Activated B cell treated with CpG ODN at 0.5 μM for 24 hours (primary cell): ENCODE results near the gene DOC2A. TPM values are rescaled to one million over a fixed set of nuclear protein-coding genes. Genes with fewer than 3 reads are reported as not detected.

Experiments used
- ATAC-seq: fragments of 200-7000 bp; cut with Tn5 transposase; one replicate; pipeline ENCODE4 v1.10.0; 2021; ENCODE audit warnings: low read depth, mild to moderate bottlenecking, moderate library complexity
- CTCF ChIA-PET: fragments of 350-600 bp; sonication (Branson Sonifier 250); formaldehyde crosslinking; loops from one replicate; lab custom pipeline; 2021; ENCODE audit warnings: antibody characterized with exemption; lab: Charles Lee
- POLR2A ChIA-PET: fragments of 350-600 bp; sonication (Branson Sonifier 250); formaldehyde crosslinking; loops from one replicate; lab custom pipeline; 2021; ENCODE audit warnings: antibody characterized with exemption; lab: Charles Lee
- DNase-seq: peaks from one replicate; pipeline ENCODE4 v3.0.0; 2022
- H3K27ac Mint-ChIP-seq: one replicate; pipeline ENCODE4 v1.8.0; 2020; ENCODE audit warnings: mixed read lengths
- H3K27me3 Mint-ChIP-seq: one replicate; pipeline ENCODE4 v1.8.0; 2021; ENCODE audit warnings: mixed read lengths
- H3K36me3 Mint-ChIP-seq: one replicate; pipeline ENCODE4 v1.8.0; 2021; ENCODE audit warnings: low read depth, mixed read lengths
- H3K4me1 Mint-ChIP-seq: one replicate; pipeline ENCODE4 v1.8.0; 2021; ENCODE audit warnings: mixed read lengths
- H3K4me3 Mint-ChIP-seq: one replicate; pipeline ENCODE4 v1.8.0; 2020; ENCODE audit warnings: mild to moderate bottlenecking, mixed read lengths
- H3K9me3 Mint-ChIP-seq: one replicate; pipeline ENCODE4 v1.8.0; 2020; ENCODE audit warnings: mixed read lengths
- intact Hi-C: fragments of 100-400 bp; cut with micrococcal nuclease; formaldehyde crosslinking; loops from one replicate; pipeline ENCODE4 v1.15.1; 2024
- total RNA-seq: library from RNA; stranded (reverse); gene quantifications from 2 replicates; pipeline ENCODE4 v1.2.3, GENCODE V29; 2022
- TF ChIP-seq, protein P1 (sequence below): fragments of 200-600 bp; IDR thresholded peaks from one replicate; pipeline ENCODE4 v1.8.0; 2022; ENCODE audit warnings: antibody characterized with exemption, mild to moderate bottlenecking

Gene DOC2A
- total RNA-seq, 1 donor from 2014 or later: not detected

- ChIA-PET POLR2A (interaction anchor here (0.6 to 2.2 kb wide), 8 partner anchors 7 to 1051 kb away, joined by 3 to 8 read pairs (median 4); partner anchors contain the start of genes INO80E and TMEM219), CTCF (interaction anchor here (1.0 to 1.6 kb wide), 4 partner anchors 39 to 303 kb away, joined by 3 to 5 read pairs (median 4); no protein-coding TSS in a partner anchor)
- intact Hi-C loops: loop anchor here (2.0 kb wide), 1 partner anchor 141 kb away; the partner anchor contains the start of gene CDIPT
- Mint-ChIP-seq H3K9me3 (no peaks in the 10 kb centered on the region), H3K27me3 (no peaks in the 10 kb centered on the region), H3K4me3 (no peak overlapping the region), H3K27ac (no peak overlapping the region), H3K4me1 (peaks cover 5% of the 10 kb centered on the region), H3K36me3 (peaks cover 38% of the 10 kb centered on the region)
- TF ChIP-seq, protein P1, sequence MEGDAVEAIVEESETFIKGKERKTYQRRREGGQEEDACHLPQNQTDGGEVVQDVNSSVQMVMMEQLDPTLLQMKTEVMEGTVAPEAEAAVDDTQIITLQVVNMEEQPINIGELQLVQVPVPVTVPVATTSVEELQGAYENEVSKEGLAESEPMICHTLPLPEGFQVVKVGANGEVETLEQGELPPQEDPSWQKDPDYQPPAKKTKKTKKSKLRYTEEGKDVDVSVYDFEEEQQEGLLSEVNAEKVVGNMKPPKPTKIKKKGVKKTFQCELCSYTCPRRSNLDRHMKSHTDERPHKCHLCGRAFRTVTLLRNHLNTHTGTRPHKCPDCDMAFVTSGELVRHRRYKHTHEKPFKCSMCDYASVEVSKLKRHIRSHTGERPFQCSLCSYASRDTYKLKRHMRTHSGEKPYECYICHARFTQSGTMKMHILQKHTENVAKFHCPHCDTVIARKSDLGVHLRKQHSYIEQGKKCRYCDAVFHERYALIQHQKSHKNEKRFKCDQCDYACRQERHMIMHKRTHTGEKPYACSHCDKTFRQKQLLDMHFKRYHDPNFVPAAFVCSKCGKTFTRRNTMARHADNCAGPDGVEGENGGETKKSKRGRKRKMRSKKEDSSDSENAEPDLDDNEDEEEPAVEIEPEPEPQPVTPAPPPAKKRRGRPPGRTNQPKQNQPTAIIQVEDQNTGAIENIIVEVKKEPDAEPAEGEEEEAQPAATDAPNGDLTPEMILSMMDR: no peak
- ATAC-seq (no peak), DNase-seq (no peak)
These were observed 7.0 kb downstream of the DOC2A start for GRCh38 chr16:30003670-30004423.

- Mint-ChIP-seq H3K27ac (no peak overlapping the region), H3K4me3 (no peak overlapping the region), H3K9me3 (no peaks in the 10 kb centered on the region), H3K4me1 (peaks cover 9% of the 10 kb centered on the region), H3K36me3 (peaks cover 45% of the 10 kb centered on the region), H3K27me3 (no peaks in the 10 kb centered on the region)
- ATAC-seq: no peak
- CTCF ChIA-PET: no interaction called here
- TF ChIP-seq, protein P1: no peak
- DNase-seq: no peak
- intact Hi-C loops: no loop called here
- POLR2A ChIA-PET: interaction anchor here (0.6 kb wide), 3 partner anchors 351 to 1050 kb away, joined by 3 to 7 read pairs (median 3); no protein-coding TSS in a partner anchor
These were observed 8.0 kb downstream of the DOC2A start for GRCh38 chr16:30002614-30003346.

- CTCF ChIA-PET: interaction anchor here (0.9 kb wide), 1 partner anchor 310 kb away, joined by 3 read pairs; no protein-coding TSS in a partner anchor
- ATAC-seq: no peak
These were observed 9.8 kb downstream of the DOC2A start for GRCh38 chr16:30000735-30001631.

GRCh38 chr16:29999605-30000004 lies 11.2 kb downstream of the DOC2A start:
- Mint-ChIP-seq H3K27ac (no peak overlapping the region), H3K27me3 (no peaks in the 10 kb centered on the region), H3K9me3 (no peaks in the 10 kb centered on the region), H3K4me3 (no peak overlapping the region), H3K4me1 (peaks cover 25% of the 10 kb centered on the region), H3K36me3 (peaks cover 66% of the 10 kb centered on the region)
- CTCF ChIA-PET: no interaction called here
- no peak for ATAC-seq
- no peak for DNase-seq
- POLR2A ChIA-PET: interaction anchor here (0.6 kb wide), 1 partner anchor 50 kb away, joined by 3 read pairs; no protein-coding TSS in a partner anchor
- TF ChIP-seq, protein P1: no peak
- intact Hi-C loops: loop anchor here (5.0 kb wide), 2 partner anchors 93 to 1177 kb away; partner anchors contain the start of genes ATXN2L and TBX6

More at GRCh38 chr16:30000735-30001631, 9.8 kb downstream of the DOC2A start:
- Mint-ChIP-seq H3K4me1 (peaks cover 22% of the 10 kb centered on the region), H3K36me3 (peaks cover 55% of the 10 kb centered on the region), H3K4me3 (no peak overlapping the region), H3K9me3 (no peaks in the 10 kb centered on the region), H3K27me3 (no peaks in the 10 kb centered on the region), H3K27ac (no peak overlapping the region)
- intact Hi-C loops: no loop called here
- POLR2A ChIA-PET: no interaction called here
- TF ChIP-seq, protein P1: no peak
- DNase-seq: no peak
